ENCODE data around the gene NEU2. TPM values are rescaled to one million over a fixed set of nuclear protein-coding genes. Genes with fewer than 3 reads are reported as not detected.

NEU2 gene
- total and polyA plus RNA-seq, 10 of the 15 experiments (the other 5 are each of a cell fraction or from before 2014, with no cell fraction given): not detected

- Histone ChIP-seq H3K36me3 (ENCODE audit: control insufficient read depth in 2 of 2, insufficient read depth in 2 of 2, low read length in 1 of 2) (peaks cover 4 to 23% of the 10 kb centered on the region in 2 experiments), H3K9ac (ENCODE audit: control insufficient read depth, insufficient read depth, low read length) (peak overlapping the region; percentile 91), H3K9me3 (replicated peaks; ENCODE audit: control insufficient read depth, insufficient read depth, low read length) (peaks cover 3% of the 10 kb centered on the region; the same call in 2 of the 3 replicates), H3K79me2 (ENCODE audit: control insufficient read depth, insufficient read depth, low read length) (peaks cover 80% of the 10 kb centered on the region), H2AFZ (ENCODE audit: control insufficient read depth, low read depth, low read length) (no peak overlapping the region), H3K4me3 (peak overlapping the region; percentile 94), H3K4me2 (ENCODE audit: control insufficient read depth, insufficient read depth) (peak overlapping the region; percentile 98), H3K27me3 (replicated peaks in 1 of 2; ENCODE audit: control insufficient read depth in 2 of 2, insufficient read depth in 2 of 2, low read length in 1 of 2) (no peaks in the 10 kb centered on the region), H4K20me1 (ENCODE audit: control insufficient read depth, insufficient read depth) (peaks cover 3% of the 10 kb centered on the region; the same call in 1 of the 2 replicates), H3K27ac (ENCODE audit: control insufficient read depth, insufficient read depth) (peak overlapping the region; percentile 93), H3K4me1 (ENCODE audit: control insufficient read depth, insufficient read depth, low read length) (peaks cover 52% of the 10 kb centered on the region)
- in situ Hi-C loops (cut with MboI) (no loop called here), intact Hi-C loops (cut with micrococcal nuclease; ENCODE audit: unreplicated experiment) (loop anchor here (1.0 to 5.0 kb wide), 2 partner anchors 61 to 789 kb away; partner anchors contain the start of gene HJURP)
- WGBS (ENCODE audit: insufficient coverage, insufficient replicate concordance, low lambda C conversion rate, missing lambda C conversion rate): 10% methylated on average over 6 of the region's 6 CpGs
- no peak for DNase-seq (ENCODE audit: low read depth, low spot score)
- ATAC-seq: peak; percentile 2; the same call in 2 of the 3 replicates
- RAD21 ChIA-PET (ENCODE audit: unreplicated experiment): interaction anchor here (0.6 to 13.5 kb wide), 4 partner anchors 10 to 67 kb away, joined by 3 to 361 read pairs (median 82); no protein-coding TSS in a partner anchor
- SMC1A ChIA-PET (ENCODE audit: uncharacterized antibody, unreplicated experiment): interaction anchor here (1.4 to 13.6 kb wide), 3 partner anchors 18 to 61 kb away, joined by 3 to 351 read pairs (median 65); no protein-coding TSS in a partner anchor
- CTCF ChIA-PET: interaction anchor here (0.6 to 6.2 kb wide), 5 partner anchors 8 to 189 kb away, joined by 3 to 68 read pairs (median 13); no protein-coding TSS in a partner anchor
- TF ChIP-seq STAT1 (conservative IDR thresholded peaks at IDR 0.05) (no peak), PML (IDR thresholded peaks at IDR 0.05; ENCODE audit: low read length) (0 out of 2 replicates have a peak, but pooled peaks have one; percentile 3), CREB1 (IDR thresholded peaks at IDR 0.05; ENCODE audit: low read depth) (0 out of 2 replicates have a peak, but pooled peaks have one; percentile 10)
- POLR2A ChIA-PET: interaction anchor here (7.8 to 9.6 kb wide), 2 partner anchors 17 to 39 kb away, joined by 70 to 271 read pairs; no protein-coding TSS in a partner anchor
- no peak for FAIRE-seq
- TSS peak; percentile 93 for BruUV-seq (replicated peaks)
Observed at GRCh38 chr2:233062946-233063268, 30.4 kb downstream of the NEU2 start.

GRCh38 chr2:233063269-233063975 lies 30.9 kb downstream of the NEU2 start:
- Histone ChIP-seq H4K20me1 (ENCODE audit: control insufficient read depth, insufficient read depth) (peaks cover 3% of the 10 kb centered on the region; the same call in 1 of the 2 replicates), H2AFZ (ENCODE audit: control insufficient read depth, low read depth, low read length) (no peak overlapping the region), H3K4me1 (ENCODE audit: control insufficient read depth, insufficient read depth, low read length) (peaks cover 53% of the 10 kb centered on the region), H3K4me3 (peak overlapping the region; percentile 94), H3K27ac (ENCODE audit: control insufficient read depth, insufficient read depth) (peak overlapping the region; percentile 93), H3K79me2 (ENCODE audit: control insufficient read depth, insufficient read depth, low read length) (peaks cover 83% of the 10 kb centered on the region), H3K4me2 (ENCODE audit: control insufficient read depth, insufficient read depth) (peak overlapping the region; percentile 98), H3K27me3 (replicated peaks in 1 of 2; ENCODE audit: control insufficient read depth in 2 of 2, insufficient read depth in 2 of 2, low read length in 1 of 2) (no peaks in the 10 kb centered on the region), H3K9me3 (replicated peaks; ENCODE audit: control insufficient read depth, insufficient read depth, low read length) (peaks cover 3% of the 10 kb centered on the region; the same call in 2 of the 3 replicates), H3K36me3 (ENCODE audit: control insufficient read depth in 2 of 2, insufficient read depth in 2 of 2, low read length in 1 of 2) (peaks cover 4 to 23% of the 10 kb centered on the region in 2 experiments), H3K9ac (ENCODE audit: control insufficient read depth, insufficient read depth, low read length) (peak overlapping the region; percentile 91)
- 2% methylated on average over 13 of the region's 13 CpGs for WGBS (ENCODE audit: insufficient coverage, insufficient replicate concordance, low lambda C conversion rate, missing lambda C conversion rate)
- ChIA-PET CTCF (interaction anchor here (0.6 to 6.2 kb wide), 6 partner anchors 9 to 189 kb away, joined by 3 to 68 read pairs (median 12); no protein-coding TSS in a partner anchor), RAD21 (ENCODE audit: unreplicated experiment) (interaction anchor here (1.2 to 13.5 kb wide), 7 partner anchors 18 to 188 kb away, joined by 4 to 361 read pairs (median 4); partner anchors contain the start of gene ATG16L1), POLR2A (interaction anchor here (1.4 to 9.6 kb wide), 3 partner anchors 16 to 39 kb away, joined by 6 to 271 read pairs (median 70); no protein-coding TSS in a partner anchor), SMC1A (ENCODE audit: uncharacterized antibody, unreplicated experiment) (interaction anchor here (1.2 to 13.6 kb wide), 4 partner anchors 18 to 61 kb away, joined by 3 to 351 read pairs (median 4); no protein-coding TSS in a partner anchor)
- BruUV-seq (replicated peaks): no TSS peak
- in situ Hi-C loops (cut with MboI): no loop called here
- peak; percentile 87 for DNase-seq (ENCODE audit: low read depth, low spot score)
- peak; percentile 31 for FAIRE-seq
- peak; percentile 58 for ATAC-seq
- intact Hi-C loops (cut with micrococcal nuclease; ENCODE audit: unreplicated experiment): loop anchor here (1.0 to 5.0 kb wide), 2 partner anchors 61 to 789 kb away; partner anchors contain the start of gene HJURP
- TF ChIP-seq YBX1 (IDR thresholded peaks at IDR 0.05) (no peak), E4F1 (IDR thresholded peaks at IDR 0.05; ENCODE audit: borderline replicate concordance, partially characterized antibody) (no peak), MXI1 (IDR thresholded peaks at IDR 0.05; ENCODE audit: low read depth, low read length) (peak; percentile 84), RFX5 (IDR thresholded peaks at IDR 0.05; ENCODE audit: low read depth, low read length) (peak; percentile 73; the same call in 1 of the 2 replicates), HCFC1 (IDR thresholded peaks at IDR 0.05; ENCODE audit: low read length) (no peak), ZNF274 (IDR thresholded peaks at IDR 0.05; ENCODE audit: insufficient read depth, insufficient read length) (no peak), IKZF2 (IDR thresholded peaks at IDR 0.05) (peak; percentile 72 to 76), ZBTB33 (IDR thresholded peaks at IDR 0.05) (no peak)
